T-helper 17 cell (primary cell): ENCODE data around the gene ZIC4. TPM values are rescaled to one million over a fixed set of nuclear protein-coding genes. Genes with fewer than 3 reads are reported as not detected.

Experiments used
- ATAC-seq: fragments of 150-1000 bp; cut with Tn5 transposase; 2 replicates; pipeline ENCODE4 v1.10.0; 2021; ENCODE audit warnings: mild to moderate bottlenecking, moderate library complexity
- DNase-seq, 3 donors: peaks; one replicate each; pipeline versions ENCODE4 v3.0.0 to v3.0.0-alpha.2; 2020 to 2021
- H3K9me3 ChIP-seq: one replicate; pipeline ENCODE4 v1.7.0; 2013; ENCODE audit warnings: low read length, mild to moderate bottlenecking; ENCODE audit not compliant: control insufficient read depth, poor library complexity, severe bottlenecking
- H3K27ac Mint-ChIP-seq: one replicate; pipeline ENCODE4 v1.8.0; 2022; ENCODE audit warnings: mild to moderate bottlenecking, moderate library complexity, mixed read lengths
- H3K27me3 Mint-ChIP-seq: one replicate; pipeline ENCODE4 v1.8.0; 2022; ENCODE audit warnings: mixed read lengths
- H3K36me3 Mint-ChIP-seq: one replicate; pipeline ENCODE4 v1.8.0; 2022; ENCODE audit warnings: low read depth, mixed read lengths
- H3K4me1 Mint-ChIP-seq: one replicate; pipeline ENCODE4 v1.8.0; 2022; ENCODE audit warnings: mild to moderate bottlenecking, mixed read lengths
- H3K4me3 Mint-ChIP-seq: one replicate; pipeline ENCODE4 v1.8.0; 2022; ENCODE audit warnings: mild to moderate bottlenecking, moderate library complexity, mixed read lengths
- total RNA-seq, 4 donors: library from RNA in 2 of 4; stranded (reverse) in 2 of 4; gene quantifications; one replicate each; pipeline ENCODE4 v1.2.3 and lab custom pipeline; 2022 to 2026

The ZIC4 gene
- total RNA-seq, 2 donors from 2014 or later, result not detected

- H3K27me3 Mint-ChIP-seq, result peaks cover 66% of the 10 kb centered on the region
- no peak overlapping the region for H3K27ac Mint-ChIP-seq
- ATAC-seq (no peak), DNase-seq (no peak)
- H3K4me3 Mint-ChIP-seq, result no peak overlapping the region
- peaks cover 5% of the 10 kb centered on the region for H3K36me3 Mint-ChIP-seq
- H3K9me3 ChIP-seq, result no peaks in the 10 kb centered on the region
- no peaks in the 10 kb centered on the region for H3K4me1 Mint-ChIP-seq
Measured at GRCh38 chr3:147397155-147397874, 9.0 kb downstream of the ZIC4 start.

DNA sequence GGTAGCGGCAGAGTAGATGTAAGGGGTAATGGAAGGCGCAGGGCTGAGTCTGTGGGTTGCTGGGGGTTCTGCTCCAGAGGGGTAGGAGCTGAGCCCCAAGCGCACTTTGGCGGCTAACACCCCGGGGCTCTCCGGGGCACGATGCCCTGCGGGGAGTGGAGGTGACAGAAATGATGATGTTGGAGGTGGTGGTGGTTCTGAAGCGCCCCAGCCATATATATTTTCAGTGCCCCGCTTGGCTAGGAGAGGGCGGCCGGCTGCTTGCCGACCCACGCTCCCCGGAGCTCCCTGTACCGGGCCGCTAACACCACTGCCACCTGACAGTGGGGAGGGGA, 9.7 kb downstream of the ZIC4 start:
- no peak overlapping the region for H3K4me3 Mint-ChIP-seq
- H3K9me3 ChIP-seq, result no peaks in the 10 kb centered on the region
- DNase-seq (no peak), ATAC-seq (no peak)
- no peak overlapping the region for H3K27ac Mint-ChIP-seq
- H3K4me1 Mint-ChIP-seq, result no peaks in the 10 kb centered on the region
- H3K36me3 Mint-ChIP-seq, result peaks cover 5% of the 10 kb centered on the region
- peaks cover 61% of the 10 kb centered on the region for H3K27me3 Mint-ChIP-seq

GRCh38 chr3:147395899-147396711, 10.2 kb downstream of the ZIC4 start:
- ATAC-seq (no peak), DNase-seq (no peak)
- H3K4me1 Mint-ChIP-seq, result no peaks in the 10 kb centered on the region
- no peak overlapping the region for H3K27ac Mint-ChIP-seq
- no peaks in the 10 kb centered on the region for H3K9me3 ChIP-seq
- peaks cover 5% of the 10 kb centered on the region for H3K36me3 Mint-ChIP-seq
- H3K27me3 Mint-ChIP-seq, result peaks cover 59% of the 10 kb centered on the region
- no peak overlapping the region for H3K4me3 Mint-ChIP-seq

- H3K4me3 Mint-ChIP-seq, result peak overlapping the region; percentile 26
- no peaks in the 10 kb centered on the region for H3K4me1 Mint-ChIP-seq
- ATAC-seq (no peak), DNase-seq (no peak)
- no peak overlapping the region for H3K27ac Mint-ChIP-seq
- H3K9me3 ChIP-seq, result no peaks in the 10 kb centered on the region
- peaks cover 5% of the 10 kb centered on the region for H3K36me3 Mint-ChIP-seq
- peaks cover 63% of the 10 kb centered on the region for H3K27me3 Mint-ChIP-seq
Measured at GRCh38 chr3:147394884-147395225, 11.5 kb downstream of the ZIC4 start.

DNA sequence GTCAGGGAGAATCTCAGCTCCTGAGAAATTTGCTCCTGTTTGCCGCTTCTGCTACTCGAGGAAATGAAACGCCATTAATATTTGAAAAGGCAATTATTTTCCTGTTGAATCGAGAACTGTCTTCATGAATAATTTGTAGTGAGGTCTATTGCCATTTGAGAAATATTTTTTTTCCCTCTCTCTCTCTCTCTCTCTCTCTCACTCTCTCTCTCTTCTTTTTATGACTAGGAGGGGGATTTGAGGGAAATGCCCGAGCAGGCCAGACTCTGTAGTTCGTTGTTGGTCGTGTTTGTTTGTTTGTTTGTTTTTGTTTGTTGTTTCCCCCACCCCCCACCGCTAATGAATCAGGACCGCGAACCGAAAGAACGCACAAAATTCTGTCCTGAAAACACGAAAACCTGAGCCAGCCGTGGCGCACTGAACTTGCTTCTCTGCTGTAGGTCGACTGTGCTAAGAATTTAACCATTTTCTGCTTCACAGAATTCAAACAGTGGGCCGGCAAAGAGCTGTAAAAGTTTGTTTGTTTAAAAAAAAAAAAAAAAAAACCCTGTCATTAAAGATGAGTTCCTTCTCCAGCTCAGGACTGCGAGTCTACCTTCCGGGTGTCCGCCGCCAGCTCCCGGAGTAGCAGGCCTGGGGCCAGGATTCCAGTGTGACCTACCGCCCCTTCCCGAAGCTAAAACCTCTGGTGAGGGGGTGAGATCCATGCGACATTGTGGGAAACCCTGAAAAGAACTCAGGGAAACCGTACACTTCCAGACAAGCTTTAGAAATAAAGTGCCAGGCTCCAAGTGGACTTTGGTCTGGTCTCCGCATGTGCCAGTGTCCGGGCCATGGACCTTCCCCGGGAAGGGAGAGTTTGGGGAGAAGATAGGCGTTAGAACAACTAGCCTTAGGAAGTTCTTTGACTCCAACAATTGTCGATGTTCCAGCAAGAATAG, 12.1 kb downstream of the ZIC4 start:
- H3K4me1 Mint-ChIP-seq, result no peaks in the 10 kb centered on the region
- no peak overlapping the region for H3K27ac Mint-ChIP-seq
- peak overlapping the region; percentile 26 for H3K4me3 Mint-ChIP-seq
- no peak for DNase-seq
- peaks cover 5% of the 10 kb centered on the region for H3K36me3 Mint-ChIP-seq
- ATAC-seq, result no peak
- H3K27me3 Mint-ChIP-seq, result peaks cover 63% of the 10 kb centered on the region
- no peaks in the 10 kb centered on the region for H3K9me3 ChIP-seq

DNA sequence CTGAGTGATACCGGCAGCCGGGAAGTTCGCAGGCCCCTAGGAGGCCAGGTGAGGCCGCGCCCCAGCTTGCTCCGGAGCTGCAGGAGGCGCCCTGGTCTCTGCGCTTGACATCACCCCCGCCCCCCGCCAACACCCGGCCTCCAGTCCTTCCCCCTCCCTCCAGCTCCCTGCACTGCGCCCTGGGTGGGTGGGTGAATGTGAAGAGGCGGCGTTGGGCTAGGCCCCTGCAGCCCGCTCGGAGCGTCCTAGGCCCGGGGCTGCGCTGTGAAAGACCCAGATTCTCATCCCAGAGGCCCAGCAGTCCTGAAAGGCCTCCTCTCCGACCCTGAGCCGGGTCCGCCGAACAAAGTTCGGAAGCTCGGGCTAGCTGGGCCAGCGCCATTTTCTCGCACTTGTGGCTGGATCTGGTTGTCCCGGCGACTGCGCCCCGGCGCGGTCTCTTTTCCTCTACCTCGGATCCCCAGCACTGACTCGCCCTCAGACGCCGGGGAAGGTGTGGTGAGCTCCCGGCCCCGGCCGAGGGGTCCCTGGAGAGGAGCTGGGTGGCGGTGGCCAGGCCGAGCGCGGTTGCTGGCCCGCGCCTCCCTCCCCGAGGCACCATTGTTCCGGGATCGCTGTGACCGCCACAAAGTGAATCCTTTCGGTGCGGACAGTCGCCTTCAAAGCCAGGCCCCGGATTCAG, 12.9 kb downstream of the ZIC4 start:
- DNase-seq (no peak), ATAC-seq (no peak)
- Mint-ChIP-seq H3K4me3 (no peak overlapping the region), H3K4me1 (no peaks in the 10 kb centered on the region), H3K36me3 (peaks cover 5% of the 10 kb centered on the region), H3K27ac (no peak overlapping the region), H3K27me3 (peaks cover 66% of the 10 kb centered on the region)
- H3K9me3 ChIP-seq, result no peaks in the 10 kb centered on the region

DNA sequence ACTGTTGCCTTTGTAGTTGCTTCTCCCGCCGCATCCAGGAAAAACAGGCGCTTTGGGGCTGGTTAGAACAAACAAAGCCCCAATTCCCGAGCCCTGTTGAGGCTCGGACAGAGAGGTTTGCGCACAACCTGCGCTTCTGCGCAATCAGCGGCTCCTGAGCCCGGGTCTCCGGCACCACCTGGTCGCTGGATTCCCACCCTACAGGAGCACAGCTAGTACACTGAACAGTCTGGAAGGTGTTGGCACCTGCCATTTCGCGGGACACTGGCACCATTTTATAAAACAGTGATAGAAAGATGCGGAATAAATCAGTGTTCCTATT, 13.8 kb downstream of the ZIC4 start:
- H3K36me3 Mint-ChIP-seq, result peaks cover 3% of the 10 kb centered on the region
- ATAC-seq, result no peak
- no peak for DNase-seq
- peaks cover 66% of the 10 kb centered on the region for H3K27me3 Mint-ChIP-seq
- H3K9me3 ChIP-seq, result no peaks in the 10 kb centered on the region
- no peaks in the 10 kb centered on the region for H3K4me1 Mint-ChIP-seq
- no peak overlapping the region for H3K27ac Mint-ChIP-seq
- no peak overlapping the region for H3K4me3 Mint-ChIP-seq

- Mint-ChIP-seq H3K27ac (no peak overlapping the region), H3K27me3 (peaks cover 66% of the 10 kb centered on the region), H3K4me3 (no peak overlapping the region), H3K36me3 (peaks cover 1% of the 10 kb centered on the region), H3K4me1 (no peaks in the 10 kb centered on the region)
- no peaks in the 10 kb centered on the region for H3K9me3 ChIP-seq
- DNase-seq (no peak), ATAC-seq (no peak)
Measured at GRCh38 chr3:147391781-147392624, 14.3 kb downstream of the ZIC4 start.

DNA sequence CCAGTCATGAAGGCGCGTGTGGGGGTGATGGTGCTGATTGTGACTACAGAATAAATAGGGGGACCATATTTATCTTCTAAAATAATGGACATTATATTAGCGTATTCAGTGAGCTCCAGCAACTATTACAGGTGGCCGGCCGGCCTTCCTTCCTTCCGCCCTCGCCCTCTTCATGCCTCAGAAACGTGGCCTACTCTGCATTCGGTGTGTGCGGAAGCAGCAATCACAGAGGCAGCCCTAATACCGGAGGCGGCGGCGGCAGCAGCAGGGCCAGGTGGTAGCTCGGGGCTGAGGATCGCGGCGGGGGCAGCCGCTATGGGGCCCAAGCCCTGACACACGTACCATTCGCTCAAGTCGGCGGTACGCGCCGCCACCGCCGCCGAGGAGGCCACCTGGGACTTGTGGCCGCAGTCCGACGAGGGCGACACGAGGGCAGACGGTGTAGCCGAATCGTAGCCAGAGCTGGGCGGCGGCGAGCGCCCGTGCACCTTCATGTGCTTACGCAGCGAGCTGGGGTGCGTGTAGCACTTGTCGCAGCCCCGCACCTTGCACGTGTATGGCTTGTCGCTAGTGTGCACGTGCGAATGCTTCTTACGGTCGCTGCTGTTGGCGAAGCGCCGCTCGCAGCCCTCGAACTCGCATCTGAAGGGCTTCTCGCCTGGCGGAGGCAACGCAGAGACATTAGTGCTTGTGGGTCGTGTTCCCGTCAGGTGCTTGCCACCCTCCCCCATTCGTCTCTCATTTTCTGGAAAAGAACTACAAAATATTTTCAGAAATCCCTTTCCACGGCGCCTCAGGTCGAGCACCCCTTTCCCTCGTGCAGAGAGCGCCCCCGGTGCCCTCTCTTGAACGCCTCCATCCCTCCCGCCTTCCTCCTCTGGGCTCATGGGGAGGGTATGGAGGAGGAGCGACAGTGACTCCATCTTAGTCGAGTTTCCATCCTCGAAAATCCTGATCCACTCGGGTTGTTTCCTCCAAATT, 15.5 kb downstream of the ZIC4 start:
- Mint-ChIP-seq H3K4me3 (peak overlapping the region; percentile 56), H3K36me3 (no peaks in the 10 kb centered on the region), H3K27me3 (peaks cover 73% of the 10 kb centered on the region), H3K4me1 (no peaks in the 10 kb centered on the region), H3K27ac (no peak overlapping the region)
- ATAC-seq, result no peak
- no peaks in the 10 kb centered on the region for H3K9me3 ChIP-seq
- no peak for DNase-seq

DNA sequence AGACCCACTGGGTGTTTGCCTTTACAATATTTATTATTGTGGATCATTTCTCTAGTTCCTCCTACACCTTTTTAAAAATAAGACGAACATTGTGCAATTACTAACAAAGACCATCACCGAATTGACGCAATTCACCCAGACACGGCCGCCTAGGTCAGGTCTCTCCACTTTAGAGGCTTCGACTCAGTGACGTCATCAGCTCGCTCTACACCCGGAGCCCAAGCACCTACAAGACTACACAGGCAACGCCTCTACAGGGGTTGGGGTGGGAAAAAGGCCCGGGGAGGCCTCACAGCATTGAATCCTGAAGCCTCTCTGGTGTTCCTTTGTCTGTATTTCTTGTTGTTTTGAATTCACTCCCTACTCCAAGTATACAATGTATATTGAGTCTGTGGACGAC, 16.6 kb downstream of the ZIC4 start:
- Mint-ChIP-seq H3K4me3 (no peak overlapping the region), H3K27me3 (peaks cover 73% of the 10 kb centered on the region), H3K4me1 (no peaks in the 10 kb centered on the region), H3K27ac (no peak overlapping the region), H3K36me3 (no peaks in the 10 kb centered on the region)
- no peak for DNase-seq
- H3K9me3 ChIP-seq, result no peaks in the 10 kb centered on the region
- no peak for ATAC-seq

DNA sequence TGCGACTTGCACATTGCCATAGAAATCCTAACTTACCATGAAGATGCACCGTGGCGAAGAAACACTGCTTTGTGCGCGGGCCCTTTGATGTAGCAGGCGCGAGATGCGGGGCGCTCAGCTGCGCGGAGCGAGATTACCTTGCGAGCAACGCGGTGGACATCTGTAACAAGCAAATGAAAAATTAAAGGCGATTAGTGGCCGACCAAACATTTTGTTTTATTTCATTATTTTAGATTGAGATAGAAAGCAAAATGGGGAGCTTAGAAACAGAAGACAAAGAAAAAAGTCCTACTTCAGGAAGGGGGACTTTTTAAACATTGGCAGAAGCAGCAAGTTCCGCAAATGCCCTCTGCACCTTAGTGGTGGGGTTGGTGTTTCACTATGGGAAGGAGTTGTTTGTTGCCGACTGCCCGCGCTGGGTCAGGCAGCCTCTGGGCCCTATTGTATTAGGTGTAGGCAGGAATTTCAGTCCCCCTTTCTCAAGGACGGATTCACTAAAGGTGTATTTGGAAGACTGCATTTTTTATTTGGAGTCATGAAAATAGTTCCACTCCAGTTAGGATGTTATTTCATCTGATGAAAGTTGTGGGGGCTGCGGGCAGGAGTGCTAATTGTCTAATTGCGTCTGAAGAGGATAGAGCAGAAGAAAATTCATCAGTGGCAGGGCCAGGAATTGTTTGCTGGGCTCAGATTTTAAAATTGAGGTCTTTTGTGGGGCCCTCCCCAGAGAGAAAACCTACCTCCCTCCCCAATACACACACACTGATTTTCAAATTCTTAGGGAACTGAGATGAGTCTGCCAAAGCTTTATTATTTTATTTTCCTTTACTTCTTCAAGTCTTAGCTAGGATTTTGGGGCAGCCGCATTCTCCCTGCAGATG, 17.4 kb downstream of the ZIC4 start:
- Mint-ChIP-seq H3K4me3 (no peak overlapping the region), H3K4me1 (no peaks in the 10 kb centered on the region), H3K27me3 (peaks cover 73% of the 10 kb centered on the region), H3K36me3 (no peaks in the 10 kb centered on the region), H3K27ac (no peak overlapping the region)
- DNase-seq, result no peak
- H3K9me3 ChIP-seq, result no peaks in the 10 kb centered on the region
- ATAC-seq, result no peak
